Stimulated activated CD4-positive, alpha-beta T cell treated with anti-CD3 and anti-CD28 coated beads, Interleukin-15, amount 100 ng/mL, for 48 hours (primary cell): ENCODE data around the gene AIFM3.
"Not testable (repeated sequence)": the region's sequence is repeated elsewhere in the genome, so short reads cannot be mapped to it uniquely, and the experiment has no call there.

ENCODE experiments used
- DNase-seq, 2 donors: peaks; one replicate each; pipeline ENCODE4 v3.0.0-alpha.2; 2020; ENCODE audit warnings: low read depth in 2 of 2

Gene AIFM3

GRCh38 chr22:20959578-20960461, 7.2 kb upstream of the AIFM3 start:
- no peak for DNase-seq

DNA sequence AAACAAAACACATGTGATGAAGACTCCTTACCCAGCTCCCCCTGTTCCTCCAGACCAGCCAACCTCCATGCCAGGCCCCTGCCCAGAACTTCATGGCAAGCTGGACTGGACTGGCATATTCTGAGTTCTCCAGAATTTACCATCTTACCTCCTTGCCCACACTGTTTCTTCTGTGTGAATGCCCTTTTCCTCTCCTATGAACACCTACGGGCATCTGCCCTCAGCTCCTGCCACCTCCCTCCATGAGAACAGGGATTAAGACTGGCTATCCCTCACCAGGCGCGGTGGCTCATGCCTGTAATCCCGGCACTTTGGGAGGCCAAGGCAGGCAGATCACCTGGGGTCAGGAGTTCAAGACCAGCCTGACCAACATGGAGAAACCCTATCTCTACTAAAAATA, 6.4 kb upstream of the AIFM3 start:
- no peak for DNase-seq

- no peak for DNase-seq
Observed at GRCh38 chr22:20962491-20962945, 4.5 kb upstream of the AIFM3 start.

- DNase-seq: no peak
Observed at GRCh38 chr22:20963201-20964052, 3.6 kb upstream of the AIFM3 start.

GRCh38 chr22:20964090-20964798, 2.8 kb upstream of the AIFM3 start:
- no peak for DNase-seq

- no peak for DNase-seq
Observed at GRCh38 chr22:20964799-20965103, 2.3 kb upstream of the AIFM3 start.

DNA sequence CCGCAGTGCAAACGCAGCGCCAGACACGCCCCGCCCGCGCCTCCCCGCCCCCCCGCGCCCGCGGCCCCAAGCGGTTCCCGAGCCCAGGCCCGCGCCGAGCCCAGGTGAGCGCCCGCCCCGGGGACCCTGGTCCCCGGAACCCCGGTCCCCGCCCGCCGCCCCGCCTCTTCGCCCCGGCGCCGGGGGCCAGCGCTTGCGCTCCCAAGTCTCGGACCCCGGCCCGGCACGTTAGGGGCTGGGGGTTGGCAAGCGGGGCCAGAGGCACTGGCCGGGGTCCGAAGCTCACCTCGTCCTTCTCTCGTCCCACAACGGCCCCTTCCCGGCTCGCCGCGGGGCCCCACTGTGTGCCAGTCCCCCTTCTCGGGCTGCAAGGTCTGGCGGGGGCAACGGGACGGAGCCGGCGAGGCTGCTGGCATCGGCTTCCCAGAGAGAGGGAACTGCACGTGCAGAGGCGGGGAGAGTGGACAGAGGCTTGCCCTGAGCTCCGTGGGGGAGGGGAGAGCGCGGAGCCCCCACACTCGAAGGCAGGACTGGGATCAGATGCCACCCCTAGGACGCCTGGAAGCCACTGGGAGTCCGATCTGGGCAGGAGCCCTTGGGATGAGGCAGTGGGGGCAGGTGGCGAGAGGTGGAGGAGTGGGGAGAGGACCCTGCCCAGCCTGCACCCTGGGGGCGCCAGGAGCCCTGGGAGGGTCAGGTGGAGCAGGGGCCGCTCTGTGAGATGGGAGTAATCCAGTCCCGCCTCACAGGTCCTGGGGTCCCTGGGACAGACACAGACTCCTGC, 1.8 kb upstream of the AIFM3 start:
- no peak for DNase-seq

GRCh38 chr22:20965888-20966855, 883 bp upstream of the AIFM3 start:
- no peak for DNase-seq

- no peak for DNase-seq
Observed at GRCh38 chr22:20967697-20968211, 699 bp downstream of the AIFM3 start.

DNA sequence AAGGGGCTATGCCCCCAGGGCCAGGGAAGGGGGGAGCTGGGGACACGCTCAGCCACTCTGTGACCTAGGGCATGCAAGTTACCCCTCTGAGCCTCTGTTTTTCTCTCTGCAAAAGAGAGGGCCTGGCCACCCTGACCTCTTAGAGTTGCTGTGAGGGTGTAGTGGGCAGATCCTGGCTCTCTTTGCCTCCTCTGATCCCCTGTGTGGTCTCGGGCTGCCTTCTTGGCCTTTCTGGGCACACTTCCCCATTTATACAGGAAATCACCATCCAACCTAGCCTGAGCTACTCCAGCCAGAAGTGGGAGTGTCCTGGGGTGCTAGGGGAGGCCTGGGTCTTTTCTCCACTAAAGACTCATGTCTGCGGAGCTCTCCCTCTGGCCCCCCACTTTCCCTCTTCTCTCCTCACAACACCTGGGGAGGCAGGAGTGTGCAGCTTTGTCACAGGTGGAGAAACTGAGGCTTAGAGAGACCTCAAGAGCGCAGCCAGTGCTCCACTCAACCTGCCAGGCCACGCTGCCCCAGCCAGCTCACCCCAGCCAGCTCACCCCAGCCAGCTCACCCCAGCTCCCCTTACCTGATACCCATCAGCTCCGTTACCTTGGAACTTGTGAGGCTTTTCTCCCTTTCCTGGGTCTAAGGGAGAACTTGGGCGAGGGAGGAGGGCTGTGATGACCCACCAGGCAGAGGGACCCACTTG, 1.4 kb downstream of the AIFM3 start:
- no peak for DNase-seq

DNA sequence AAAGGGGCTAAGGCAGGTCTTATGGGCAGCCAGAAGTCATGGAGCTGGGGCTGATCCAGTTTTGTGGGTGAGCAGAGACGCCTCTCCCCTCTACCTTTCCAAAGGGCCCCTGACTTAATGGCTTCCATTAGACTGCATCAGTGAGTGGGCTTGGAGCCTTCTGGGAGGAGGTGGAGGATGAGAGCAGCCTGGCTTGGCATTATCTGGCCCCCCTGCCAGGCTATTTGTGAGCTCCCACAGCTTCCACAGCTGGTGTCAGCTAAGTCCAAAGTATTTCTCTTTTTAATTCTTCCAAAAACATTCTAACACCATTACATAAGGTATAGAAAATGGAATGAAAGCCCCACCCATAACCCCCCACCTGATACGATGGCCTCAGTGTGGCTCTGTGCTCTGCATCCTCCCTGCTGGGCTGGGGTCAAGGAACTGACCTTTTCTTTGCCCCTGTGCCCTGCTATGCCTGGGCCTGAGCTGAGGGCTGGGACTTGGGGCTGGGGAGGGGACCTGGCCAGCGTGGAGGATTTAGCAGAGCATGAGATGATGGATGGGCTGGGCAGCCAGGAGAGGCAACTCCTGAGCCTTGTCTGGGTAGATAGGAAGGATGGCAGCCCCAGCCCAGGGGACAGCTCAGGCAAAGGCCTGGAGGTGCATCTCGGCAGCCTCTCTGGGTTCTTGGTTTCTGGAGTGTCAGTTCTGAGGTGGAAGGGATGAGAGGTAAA, 4.0 kb downstream of the AIFM3 start:
- no peak for DNase-seq

GRCh38 chr22:20972014-20972694, 5.1 kb downstream of the AIFM3 start:
- DNase-seq: not testable (repeated sequence)

- no peak for DNase-seq
Observed at GRCh38 chr22:20972933-20973577, 6.0 kb downstream of the AIFM3 start.

GRCh38 chr22:20973634-20974286, 6.7 kb downstream of the AIFM3 start:
- no peak for DNase-seq

GRCh38 chr22:20974336-20974955, 7.4 kb downstream of the AIFM3 start:
- no peak for DNase-seq

DNA sequence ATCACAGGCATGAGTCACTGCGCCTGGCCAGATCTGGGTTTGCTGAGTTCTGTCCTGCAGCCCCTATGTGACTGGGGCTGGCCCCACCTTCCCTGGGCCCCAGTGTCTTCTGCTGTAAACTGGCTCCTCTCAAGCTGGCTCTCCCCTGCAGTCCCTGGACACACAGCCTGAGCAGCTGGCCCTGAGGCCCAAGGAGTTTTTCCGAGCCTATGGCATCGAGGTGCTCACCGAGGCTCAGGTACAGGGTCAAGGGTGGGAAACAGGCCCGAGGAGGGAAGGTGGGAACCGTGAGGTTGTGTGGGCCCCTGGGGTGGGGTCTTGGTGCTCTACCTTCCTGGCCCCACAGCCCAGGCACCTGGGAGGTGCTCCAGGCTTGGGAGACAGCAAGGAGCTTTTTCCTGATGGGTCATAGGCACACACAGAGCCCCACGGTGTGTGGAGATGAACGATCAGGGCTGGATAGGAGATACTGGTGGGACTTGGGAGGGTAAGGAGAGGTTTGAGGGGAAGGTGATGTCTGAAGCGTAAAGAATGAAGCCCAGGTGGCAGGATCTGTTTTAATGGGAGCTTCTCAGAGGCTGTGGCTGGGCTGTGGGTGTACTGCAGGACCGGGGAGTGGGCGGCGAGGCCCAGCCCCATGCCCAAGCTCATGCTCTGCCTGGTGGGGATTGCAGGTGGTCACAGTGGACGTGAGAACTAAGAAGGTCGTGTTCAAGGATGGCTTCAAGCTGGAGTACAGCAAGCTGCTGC, 8.7 kb downstream of the AIFM3 start:
- DNase-seq: no peak
